ENCODE data around the gene THAP10.
A peak's percentile ranks its signal among the peaks of the same experiment; 100 is the strongest.

THAP10 gene

DNA sequence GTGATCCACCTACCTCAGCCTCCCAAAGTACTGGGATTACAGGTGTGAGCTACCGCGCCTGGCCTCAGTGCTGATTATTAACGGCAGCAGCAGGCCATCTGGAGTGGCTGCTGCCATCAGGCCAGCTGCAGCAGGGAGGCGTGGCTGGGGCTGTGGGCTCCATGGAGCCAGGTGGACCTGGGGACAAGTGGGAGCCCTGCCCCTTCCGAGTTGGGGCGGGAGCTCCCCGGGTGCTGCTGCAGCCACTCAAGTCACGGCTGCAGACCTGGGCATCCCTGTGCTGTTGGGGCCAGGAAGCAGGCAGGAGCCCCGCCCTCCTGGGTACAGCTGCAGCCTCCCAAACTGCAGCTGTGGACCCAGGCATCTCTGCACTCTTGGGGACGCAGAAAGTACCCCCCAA is 24.3 kb upstream of the THAP10 start:
- no peak overlapping the region for H3K4me3 ChIP-seq (ENCODE audit: low read depth in 1 of 2, low read length in 2 of 2)
- no peaks in the 10 kb centered on the region for H3K9me3 ChIP-seq (ENCODE audit: control insufficient read depth in 1 of 2, low read length in 2 of 2)
- H3K27ac ChIP-seq (ENCODE audit: low read length) = no peak overlapping the region
- H3K4me1 ChIP-seq (ENCODE audit: control insufficient read depth in 1 of 2, insufficient read depth in 2 of 2, low read length in 2 of 2) = peaks cover 0 to 2% of the 10 kb centered on the region in 2 donors
- no peaks in the 10 kb centered on the region for H3K27me3 ChIP-seq (ENCODE audit: low read depth, low read length)
- H3K36me3 ChIP-seq (ENCODE audit: control insufficient read depth in 1 of 2, insufficient read depth in 2 of 2, low read length in 2 of 2) = peaks cover 0 to 8% of the 10 kb centered on the region in 2 donors

DNA sequence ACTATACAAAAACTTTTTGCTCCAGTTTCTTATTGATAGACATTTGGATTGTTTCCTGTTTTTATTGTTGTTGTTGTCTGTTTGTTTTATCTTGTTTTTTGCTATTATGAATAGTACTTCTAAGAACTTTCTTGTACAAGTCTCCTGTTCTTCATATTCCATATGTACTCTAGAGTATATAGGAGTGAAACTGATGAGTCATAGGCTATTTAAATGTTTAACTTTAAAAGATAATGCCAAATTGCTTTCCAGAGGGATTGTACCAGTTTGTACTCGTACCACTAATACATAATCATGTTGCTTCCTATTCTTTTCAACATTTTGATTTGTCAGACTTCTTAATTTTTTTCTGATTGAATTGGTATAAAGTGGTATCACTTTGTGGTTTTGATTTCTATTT is 20.0 kb upstream of the THAP10 start:
- Histone ChIP-seq H3K27me3 (ENCODE audit: low read depth, low read length) (no peaks in the 10 kb centered on the region), H3K4me1 (ENCODE audit: control insufficient read depth in 1 of 2, insufficient read depth in 2 of 2, low read length in 2 of 2) (no peaks in the 10 kb centered on the region), H3K4me3 (ENCODE audit: low read depth in 1 of 2, low read length in 2 of 2) (no peak overlapping the region), H3K27ac (ENCODE audit: low read length) (no peak overlapping the region), H3K9me3 (ENCODE audit: control insufficient read depth in 1 of 2, low read length in 2 of 2) (peaks cover 9 to 13% of the 10 kb centered on the region in 2 donors), H3K36me3 (ENCODE audit: control insufficient read depth in 1 of 2, insufficient read depth in 2 of 2, low read length in 2 of 2) (peaks cover 0 to 30% of the 10 kb centered on the region in 2 donors)

DNA sequence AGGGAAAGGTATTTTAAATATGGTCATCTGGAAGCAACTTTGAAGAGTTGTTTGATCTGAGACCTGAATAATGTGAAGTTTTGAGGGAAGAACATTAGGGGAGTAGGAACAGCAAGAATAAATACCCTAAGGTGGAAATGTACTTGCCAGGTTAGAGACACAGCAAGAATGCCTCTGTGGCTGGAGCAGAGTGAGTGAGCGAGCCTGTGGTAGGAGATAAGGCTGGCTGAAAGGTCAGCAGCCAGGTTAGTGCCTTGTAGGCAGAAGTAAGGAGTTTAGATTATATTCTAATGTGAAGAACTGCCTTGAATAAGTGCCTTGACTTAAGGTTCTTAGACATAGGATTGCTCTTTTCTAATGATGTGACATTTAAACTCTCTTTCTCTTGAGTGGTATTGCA is 18.7 kb upstream of the THAP10 start:
- H3K9me3 ChIP-seq (ENCODE audit: control insufficient read depth in 1 of 2, low read length in 2 of 2) = peaks cover 9 to 13% of the 10 kb centered on the region in 2 donors
- H3K36me3 ChIP-seq (ENCODE audit: control insufficient read depth in 1 of 2, insufficient read depth in 2 of 2, low read length in 2 of 2) = peaks cover 0 to 38% of the 10 kb centered on the region in 2 donors
- no peak overlapping the region for H3K27ac ChIP-seq (ENCODE audit: low read length)
- H3K4me3 ChIP-seq (ENCODE audit: low read depth in 1 of 2, low read length in 2 of 2) = no peak overlapping the region
- H3K27me3 ChIP-seq (ENCODE audit: low read depth, low read length) = no peaks in the 10 kb centered on the region
- H3K4me1 ChIP-seq (ENCODE audit: control insufficient read depth in 1 of 2, insufficient read depth in 2 of 2, low read length in 2 of 2) = no peaks in the 10 kb centered on the region

DNA sequence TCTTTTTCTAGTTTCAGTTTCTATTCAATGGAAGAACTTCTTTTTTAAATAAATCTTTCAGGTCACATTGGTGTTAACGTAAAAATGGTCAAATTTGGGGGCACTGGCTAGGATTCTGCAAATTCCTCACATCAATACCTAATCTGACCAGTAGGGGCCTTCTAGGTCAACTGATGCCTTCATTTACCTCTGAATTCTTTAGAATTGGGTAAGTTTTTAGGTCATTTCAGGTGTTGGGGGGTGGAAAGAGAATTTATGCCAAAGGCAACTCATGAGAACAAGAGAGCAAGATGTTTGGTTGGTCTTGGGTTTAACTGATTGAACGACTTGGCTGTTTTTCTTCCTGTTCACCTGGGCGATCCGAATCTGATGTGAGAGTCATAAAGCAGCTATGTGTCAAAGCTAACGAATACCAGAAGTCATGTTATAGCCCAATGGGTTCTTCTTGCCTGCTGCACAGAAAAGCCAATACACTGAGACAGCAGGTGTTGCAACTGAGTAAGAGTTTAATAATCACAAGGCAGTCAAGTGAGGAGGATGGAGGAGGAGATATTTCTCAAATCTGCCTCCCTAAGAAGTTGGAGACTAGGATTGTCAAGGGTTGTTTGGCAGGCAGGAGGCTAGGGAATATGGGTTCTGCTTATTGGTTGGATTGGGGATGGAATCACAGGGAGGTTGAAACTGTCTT is 15.7 kb upstream of the THAP10 start:
- Histone ChIP-seq H3K4me1 (ENCODE audit: control insufficient read depth in 1 of 2, insufficient read depth in 2 of 2, low read length in 2 of 2) (no peaks in the 10 kb centered on the region), H3K9me3 (ENCODE audit: control insufficient read depth in 1 of 2, low read length in 2 of 2) (peaks cover 9 to 13% of the 10 kb centered on the region in 2 donors), H3K27ac (ENCODE audit: low read length) (no peak overlapping the region), H3K36me3 (ENCODE audit: control insufficient read depth in 1 of 2, insufficient read depth in 2 of 2, low read length in 2 of 2) (peaks cover 0 to 39% of the 10 kb centered on the region in 2 donors), H3K4me3 (ENCODE audit: low read depth in 1 of 2, low read length in 2 of 2) (peak overlapping the region in 1 of 2 donors; percentile 8), H3K27me3 (ENCODE audit: low read depth, low read length) (no peaks in the 10 kb centered on the region)

DNA sequence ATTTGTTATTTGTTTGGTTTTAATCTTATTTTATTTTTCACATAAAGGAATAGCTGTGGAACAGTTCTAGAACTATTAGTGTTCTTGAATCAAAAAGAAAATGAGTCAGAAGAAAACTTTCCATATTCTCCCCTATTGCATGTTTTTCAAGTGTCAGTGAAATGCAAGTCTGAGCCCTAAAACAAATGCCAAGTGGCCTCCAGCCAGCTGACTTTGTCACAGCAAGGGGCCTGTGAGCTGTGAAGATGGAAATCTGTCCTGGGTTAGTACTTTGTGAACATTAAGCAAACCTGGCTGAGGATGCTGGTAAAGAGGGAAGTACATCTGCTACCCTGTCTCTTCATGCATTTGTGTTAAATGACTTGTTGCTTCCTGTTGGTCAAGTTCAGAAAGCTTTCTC is 14.6 kb upstream of the THAP10 start:
- Histone ChIP-seq H3K27me3 (ENCODE audit: low read depth, low read length) (no peaks in the 10 kb centered on the region), H3K9me3 (ENCODE audit: control insufficient read depth in 1 of 2, low read length in 2 of 2) (peaks cover 9 to 13% of the 10 kb centered on the region in 2 donors), H3K4me1 (ENCODE audit: control insufficient read depth in 1 of 2, insufficient read depth in 2 of 2, low read length in 2 of 2) (no peaks in the 10 kb centered on the region), H3K4me3 (ENCODE audit: low read depth in 1 of 2, low read length in 2 of 2) (no peak overlapping the region), H3K27ac (ENCODE audit: low read length) (no peak overlapping the region), H3K36me3 (ENCODE audit: control insufficient read depth in 1 of 2, insufficient read depth in 2 of 2, low read length in 2 of 2) (peaks cover 0 to 39% of the 10 kb centered on the region in 2 donors)

DNA sequence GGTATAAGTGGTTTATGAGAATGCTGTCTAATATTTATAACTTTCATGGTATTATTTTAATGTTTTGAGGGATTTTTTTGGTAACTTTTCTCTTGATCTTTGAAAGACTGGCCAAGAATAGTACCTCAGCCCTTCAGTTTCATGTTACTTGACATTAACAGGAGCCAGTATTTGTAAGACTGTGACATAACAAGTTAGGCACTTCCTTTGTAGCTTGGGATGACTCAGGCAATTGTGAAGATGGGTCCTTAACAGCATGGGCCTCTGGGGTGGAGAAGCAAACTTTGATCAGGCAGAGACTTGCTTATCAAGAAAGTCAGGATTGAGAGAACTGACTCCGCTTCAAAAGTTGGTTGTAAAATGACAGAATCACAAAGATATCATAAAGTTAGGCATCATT is 9.9 kb upstream of the THAP10 start:
- no peak overlapping the region for H3K4me3 ChIP-seq (ENCODE audit: low read depth in 1 of 2, low read length in 2 of 2)
- H3K4me1 ChIP-seq (ENCODE audit: control insufficient read depth in 1 of 2, insufficient read depth in 2 of 2, low read length in 2 of 2) = no peaks in the 10 kb centered on the region
- peaks cover 0 to 20% of the 10 kb centered on the region in 2 donors for H3K36me3 ChIP-seq (ENCODE audit: control insufficient read depth in 1 of 2, insufficient read depth in 2 of 2, low read length in 2 of 2)
- H3K27me3 ChIP-seq (ENCODE audit: low read depth, low read length) = no peaks in the 10 kb centered on the region
- H3K27ac ChIP-seq (ENCODE audit: low read length) = no peak overlapping the region
- no peaks in the 10 kb centered on the region for H3K9me3 ChIP-seq (ENCODE audit: control insufficient read depth in 1 of 2, low read length in 2 of 2)

DNA sequence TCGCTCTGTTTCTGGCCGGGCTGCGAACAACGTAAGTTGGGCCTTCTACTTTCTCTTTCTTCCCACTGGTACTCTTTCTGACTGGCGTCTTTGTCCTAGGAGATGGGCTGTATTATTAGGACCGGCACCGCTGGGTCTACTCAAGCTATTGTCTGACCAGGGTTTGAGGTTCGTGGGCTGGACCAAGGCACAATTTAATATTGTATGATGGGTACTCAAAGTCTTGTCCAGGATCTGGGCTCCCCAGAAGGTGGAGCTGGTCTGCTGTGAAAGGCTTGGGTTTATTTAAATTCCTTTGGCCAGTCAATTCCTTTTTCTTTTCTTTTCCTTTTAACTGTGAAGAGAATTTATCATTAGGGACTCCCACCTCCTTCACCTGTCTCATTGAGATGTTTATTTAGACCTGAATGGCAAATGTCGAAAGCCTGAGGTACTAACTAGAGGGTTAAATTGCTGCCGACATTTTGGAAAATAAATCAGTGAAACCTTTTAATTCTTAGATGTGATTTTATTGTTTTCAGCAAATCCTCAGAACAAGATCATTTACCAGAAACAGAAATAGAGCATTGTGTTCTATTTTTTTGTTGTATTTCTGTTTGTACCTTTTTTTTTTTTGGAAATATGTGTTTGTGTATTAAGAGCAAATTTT is 803 bp upstream of the THAP10 start:
- peaks cover 0 to 16% of the 10 kb centered on the region in 2 donors for H3K4me1 ChIP-seq (ENCODE audit: control insufficient read depth in 1 of 2, insufficient read depth in 2 of 2, low read length in 2 of 2)
- H3K36me3 ChIP-seq (ENCODE audit: control insufficient read depth in 1 of 2, insufficient read depth in 2 of 2, low read length in 2 of 2) = no peaks in the 10 kb centered on the region
- H3K27ac ChIP-seq (ENCODE audit: low read length) = peak overlapping the region; percentile 77
- H3K27me3 ChIP-seq (ENCODE audit: low read depth, low read length) = no peaks in the 10 kb centered on the region
- peak overlapping the region; percentile 98 to 100 for H3K4me3 ChIP-seq (ENCODE audit: low read depth in 1 of 2, low read length in 2 of 2)
- no peaks in the 10 kb centered on the region for H3K9me3 ChIP-seq (ENCODE audit: control insufficient read depth in 1 of 2, low read length in 2 of 2)

DNA sequence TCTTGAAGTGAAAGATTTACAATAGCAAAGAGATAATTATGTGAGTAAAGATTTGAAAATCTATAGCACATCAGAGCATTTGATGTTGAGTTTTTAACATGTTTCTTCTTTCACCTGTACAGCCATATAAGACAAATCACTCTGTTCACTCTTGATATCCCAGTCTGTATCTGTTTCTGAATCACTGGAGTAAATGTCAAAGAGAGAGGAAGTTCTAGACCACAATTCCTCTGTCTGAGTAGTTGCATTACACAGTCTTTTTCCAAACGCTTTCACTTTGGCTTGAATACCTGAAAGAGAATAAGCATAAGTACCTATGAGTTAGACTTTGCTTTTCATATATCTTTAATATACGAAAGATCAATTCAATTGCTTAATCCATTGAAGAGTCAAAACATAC is 9.9 kb downstream of the THAP10 start:
- Histone ChIP-seq H3K9me3 (ENCODE audit: control insufficient read depth in 1 of 2, low read length in 2 of 2) (no peaks in the 10 kb centered on the region), H3K4me1 (ENCODE audit: control insufficient read depth in 1 of 2, insufficient read depth in 2 of 2, low read length in 2 of 2) (no peaks in the 10 kb centered on the region), H3K27me3 (ENCODE audit: low read depth, low read length) (no peaks in the 10 kb centered on the region), H3K27ac (ENCODE audit: low read length) (no peak overlapping the region), H3K36me3 (ENCODE audit: control insufficient read depth in 1 of 2, insufficient read depth in 2 of 2, low read length in 2 of 2) (no peaks in the 10 kb centered on the region), H3K4me3 (ENCODE audit: low read depth in 1 of 2, low read length in 2 of 2) (no peak overlapping the region)

DNA sequence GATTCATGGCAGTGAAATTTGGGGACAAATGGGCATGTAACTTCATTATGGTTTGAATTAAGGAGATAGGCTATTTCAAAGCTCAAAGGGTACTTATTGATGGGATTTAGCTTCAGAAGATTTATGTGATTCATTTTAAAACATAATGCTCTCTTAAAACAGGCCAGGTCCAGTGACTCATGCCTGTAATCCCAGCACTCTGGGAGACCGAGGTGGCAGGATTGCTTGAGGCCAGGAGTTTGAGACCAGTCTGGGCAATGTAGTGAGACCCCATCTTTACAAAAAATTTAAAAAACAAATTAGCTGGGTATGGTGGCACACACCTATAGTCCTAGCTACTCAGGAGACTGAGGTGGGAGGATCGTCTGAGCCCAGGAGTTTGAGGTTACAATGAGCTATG is 11.5 kb downstream of the THAP10 start:
- Histone ChIP-seq H3K4me3 (ENCODE audit: low read depth in 1 of 2, low read length in 2 of 2) (no peak overlapping the region), H3K27ac (ENCODE audit: low read length) (no peak overlapping the region), H3K4me1 (ENCODE audit: control insufficient read depth in 1 of 2, insufficient read depth in 2 of 2, low read length in 2 of 2) (no peaks in the 10 kb centered on the region), H3K36me3 (ENCODE audit: control insufficient read depth in 1 of 2, insufficient read depth in 2 of 2, low read length in 2 of 2) (no peaks in the 10 kb centered on the region), H3K27me3 (ENCODE audit: low read depth, low read length) (no peaks in the 10 kb centered on the region), H3K9me3 (ENCODE audit: control insufficient read depth in 1 of 2, low read length in 2 of 2) (no peaks in the 10 kb centered on the region)

DNA sequence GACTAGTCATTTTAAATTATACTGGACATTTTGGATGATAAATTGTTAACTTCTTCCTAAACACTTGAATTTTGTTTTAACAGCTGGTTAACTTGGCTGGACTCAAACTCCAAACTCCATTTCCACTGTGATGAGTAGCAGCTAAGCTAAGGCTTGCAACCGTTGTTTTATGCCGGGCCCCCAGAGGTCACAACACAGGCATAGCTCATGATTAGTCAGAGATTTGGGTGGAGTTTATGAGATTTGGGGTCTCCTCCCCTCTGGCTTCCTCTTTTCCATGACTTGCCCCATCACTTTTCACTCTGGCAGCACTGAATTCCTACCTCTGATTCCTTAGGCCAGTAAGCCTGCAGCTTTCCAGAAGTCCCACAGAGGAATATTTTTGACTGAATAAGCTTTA is 12.8 kb downstream of the THAP10 start:
- H3K9me3 ChIP-seq (ENCODE audit: control insufficient read depth in 1 of 2, low read length in 2 of 2) = no peaks in the 10 kb centered on the region
- H3K27me3 ChIP-seq (ENCODE audit: low read depth, low read length) = no peaks in the 10 kb centered on the region
- no peak overlapping the region for H3K4me3 ChIP-seq (ENCODE audit: low read depth in 1 of 2, low read length in 2 of 2)
- no peaks in the 10 kb centered on the region for H3K36me3 ChIP-seq (ENCODE audit: control insufficient read depth in 1 of 2, insufficient read depth in 2 of 2, low read length in 2 of 2)
- no peak overlapping the region for H3K27ac ChIP-seq (ENCODE audit: low read length)
- no peaks in the 10 kb centered on the region for H3K4me1 ChIP-seq (ENCODE audit: control insufficient read depth in 1 of 2, insufficient read depth in 2 of 2, low read length in 2 of 2)

DNA sequence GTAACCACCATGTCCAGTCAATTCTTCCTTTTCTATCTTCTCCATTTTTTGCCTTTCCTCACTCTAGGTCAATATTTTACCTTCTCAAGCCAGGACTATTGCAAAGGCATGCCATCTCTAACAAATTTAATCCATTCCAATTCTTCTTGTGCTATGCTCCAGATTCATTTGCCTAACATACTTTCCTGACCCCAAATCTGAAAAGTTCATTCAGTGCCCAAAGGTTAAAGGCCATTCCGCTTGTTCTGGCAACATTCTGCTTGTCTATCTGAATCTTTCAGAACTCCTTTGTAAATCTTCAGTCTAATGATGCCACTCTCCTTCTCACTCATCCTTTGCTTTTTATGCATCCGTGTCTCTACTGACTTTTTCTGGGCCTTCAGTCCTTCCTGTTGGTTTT is 15.6 kb downstream of the THAP10 start:
- H3K4me3 ChIP-seq (ENCODE audit: low read depth in 1 of 2, low read length in 2 of 2) = no peak overlapping the region
- no peaks in the 10 kb centered on the region for H3K36me3 ChIP-seq (ENCODE audit: control insufficient read depth in 1 of 2, insufficient read depth in 2 of 2, low read length in 2 of 2)
- H3K27ac ChIP-seq (ENCODE audit: low read length) = no peak overlapping the region
- H3K9me3 ChIP-seq (ENCODE audit: control insufficient read depth in 1 of 2, low read length in 2 of 2) = no peaks in the 10 kb centered on the region
- H3K27me3 ChIP-seq (ENCODE audit: low read depth, low read length) = no peaks in the 10 kb centered on the region
- H3K4me1 ChIP-seq (ENCODE audit: control insufficient read depth in 1 of 2, insufficient read depth in 2 of 2, low read length in 2 of 2) = no peaks in the 10 kb centered on the region

DNA sequence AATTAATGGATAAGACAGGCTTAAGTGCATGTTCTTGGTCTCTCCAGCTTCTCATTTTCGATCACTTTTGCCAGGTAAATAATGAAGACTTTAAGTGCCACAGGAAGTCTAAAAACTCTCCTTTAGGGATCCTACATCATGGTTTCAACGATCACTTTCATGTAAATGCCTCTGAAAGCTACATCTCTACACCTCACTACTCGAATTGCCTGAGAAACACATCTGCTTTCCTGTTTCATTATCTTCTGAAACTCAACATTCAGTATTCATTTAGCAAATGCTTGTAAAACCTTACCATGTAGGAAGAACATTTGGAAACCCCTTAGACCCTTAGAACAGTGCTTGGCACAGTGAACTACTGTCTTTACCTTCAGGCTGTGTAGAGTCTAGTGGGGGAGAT is 16.2 kb downstream of the THAP10 start:
- Histone ChIP-seq H3K36me3 (ENCODE audit: control insufficient read depth in 1 of 2, insufficient read depth in 2 of 2, low read length in 2 of 2) (no peaks in the 10 kb centered on the region), H3K27ac (ENCODE audit: low read length) (no peak overlapping the region), H3K4me1 (ENCODE audit: control insufficient read depth in 1 of 2, insufficient read depth in 2 of 2, low read length in 2 of 2) (no peaks in the 10 kb centered on the region), H3K9me3 (ENCODE audit: control insufficient read depth in 1 of 2, low read length in 2 of 2) (no peaks in the 10 kb centered on the region), H3K27me3 (ENCODE audit: low read depth, low read length) (no peaks in the 10 kb centered on the region), H3K4me3 (ENCODE audit: low read depth in 1 of 2, low read length in 2 of 2) (no peak overlapping the region)
